Measurements from ENCODE around the gene ZNF90.
"Not testable (repeated sequence)": the region's sequence is repeated elsewhere in the genome, so short reads cannot be mapped to it uniquely, and the experiment has no call there.

ZNF90 gene

GRCh38 chr19:20107301-20107700 lies 29.5 kb downstream of the ZNF90 start:
- no peak for DNase-seq

- DNase-seq: not testable (repeated sequence)
These were observed 40.5 kb downstream of the ZNF90 start for GRCh38 chr19:20118064-20118839.

GRCh38 chr19:20124879-20125278 lies 47.1 kb downstream of the ZNF90 start:
- no peak for DNase-seq

GRCh38 chr19:20132933-20133332 lies 55.1 kb downstream of the ZNF90 start:
- not testable (repeated sequence) for DNase-seq

- DNase-seq: not testable (repeated sequence)
These were observed 59.9 kb downstream of the ZNF90 start for GRCh38 chr19:20137714-20138113.

- DNase-seq: no peak
These were observed 73.9 kb downstream of the ZNF90 start for GRCh38 chr19:20151617-20152145.

GRCh38 chr19:20152506-20152905 lies 74.7 kb downstream of the ZNF90 start:
- not testable (repeated sequence) for DNase-seq

GRCh38 chr19:20153281-20153680 lies 75.5 kb downstream of the ZNF90 start:
- no peak for DNase-seq

- peak in 1 of 2 experiments; percentile 1 for DNase-seq
These were observed 76.8 kb downstream of the ZNF90 start for GRCh38 chr19:20154636-20155035.

GRCh38 chr19:20162821-20163220 lies 85.0 kb downstream of the ZNF90 start:
- DNase-seq: no peak

- DNase-seq: no peak
These were observed 86.7 kb downstream of the ZNF90 start for GRCh38 chr19:20164456-20164855.

- no peak for DNase-seq
These were observed 88.3 kb downstream of the ZNF90 start for GRCh38 chr19:20165971-20166592.

GRCh38 chr19:20167020-20167644 lies 89.3 kb downstream of the ZNF90 start, which contains the start of gene ZNF486:
Gene ZNF486 (plus strand): TSS chr19:20167214. CDS start chr19:20167331, 117 bp downstream.
- DNase-seq: peak; percentile 6 to 33

- DNase-seq: no peak
These were observed 89.9 kb downstream of the ZNF90 start for GRCh38 chr19:20167651-20168122.

Data from NCI-H526 (cell line).